ENCODE data around the gene HNF4A. TPM values are rescaled to one million over a fixed set of nuclear protein-coding genes. Genes with fewer than 3 reads are reported as not detected.
A peak's percentile ranks its signal among the peaks of the same experiment; 100 is the strongest.

The HNF4A gene
- polyA plus RNA-seq, 1 of the 3 experiments (the other 2 are of a cell fraction) = not detected

GRCh38 chr20:44310664-44311639, 44.5 kb upstream of the HNF4A start, which contains the start of gene FITM2 (continued):
- TF ChIP-seq ZBTB33 (IDR thresholded peaks at IDR 0.05; ENCODE audit: borderline replicate concordance, low read depth) (no peak), POLR2AphosphoS5 (IDR thresholded peaks at IDR 0.05; ENCODE audit: low read depth, low read length) (peak; percentile 49), ELF1 (IDR thresholded peaks at IDR 0.05) (no peak), RFX5 (IDR thresholded peaks at IDR 0.05; ENCODE audit: low read length) (0 out of 2 replicates have a peak, but pooled peaks have one; percentile 38), FOXJ3 (CRISPR knock-in tag; IDR thresholded peaks at IDR 0.05) (no peak), MAX (IDR thresholded peaks at IDR 0.05; ENCODE audit: low read depth) (peak; percentile 85), REST (IDR thresholded peaks at IDR 0.05; ENCODE audit: low read depth, low read length) (peak; percentile 63; the same call in 1 of the 2 replicates), RCOR1 (IDR thresholded peaks at IDR 0.05; ENCODE audit: low read length) (no peak)

- H3K27ac ChIP-seq (ENCODE audit: low read depth in 2 of 2, low read length in 1 of 2) = no peak overlapping the region
- H3K9ac ChIP-seq = no peak overlapping the region
- no peaks in the 10 kb centered on the region for H4K20me1 ChIP-seq (ENCODE audit: insufficient read depth)
- H3K4me2 ChIP-seq = no peak overlapping the region
- CTCF ChIA-PET = interaction anchor here (0.7 to 10.7 kb wide), 4 partner anchors 11 to 566 kb away, joined by 3 to 264 read pairs (median 4); partner anchors contain the start of genes GDAP1L1 and OSER1
- H3K27me3 ChIP-seq (ENCODE audit: insufficient read depth) = no peaks in the 10 kb centered on the region; the same call in 1 of the 2 replicates
- H3K9me3 ChIP-seq = no peaks in the 10 kb centered on the region
- H3K79me2 ChIP-seq (ENCODE audit: insufficient read depth) = peaks cover 6% of the 10 kb centered on the region; the same call in 1 of the 2 replicates
- POLR2A ChIA-PET = interaction anchor here (0.6 kb wide), 1 partner anchor 758 kb away, joined by 3 read pairs; no protein-coding TSS in a partner anchor
- TF ChIP-seq EP300 (IDR thresholded peaks at IDR 0.05; ENCODE audit: borderline replicate concordance in 1 of 2, low read depth in 1 of 2, low read length in 1 of 2) = no peak
- TF ChIP-seq ELF1 (IDR thresholded peaks at IDR 0.05) = no peak
- TF ChIP-seq FOXM1 (IDR thresholded peaks at IDR 0.05; ENCODE audit: low read depth) = no peak
- TF ChIP-seq MXI1 (IDR thresholded peaks at IDR 0.05; ENCODE audit: low read depth, low read length) = no peak
- no peak for TF ChIP-seq NRF1 (IDR thresholded peaks at IDR 0.05; ENCODE audit: low read depth, low read length)
- H3K4me3 ChIP-seq (ENCODE audit: low read depth in 2 of 2, low read length in 1 of 2) = no peak overlapping the region
- H3F3A ChIP-seq (replicated peaks; ENCODE audit: insufficient read depth) = no peaks in the 10 kb centered on the region
- H2AFZ ChIP-seq (ENCODE audit: low read depth) = no peak overlapping the region
- H3K9me2 ChIP-seq = no peaks in the 10 kb centered on the region
- no peak for DNase-seq
- H3K4me1 ChIP-seq (ENCODE audit: control insufficient read depth in 1 of 2, insufficient read depth in 2 of 2, low read depth in 1 of 2, low read length in 1 of 2) = peaks cover 2 to 7% of the 10 kb centered on the region in 2 experiments; a peak in 1 of 4 replicates
- no peaks in the 10 kb centered on the region for H3K36me3 ChIP-seq (replicated peaks in 1 of 2; ENCODE audit: control insufficient read depth in 1 of 2, insufficient read depth in 2 of 2, low read length in 1 of 2)
Observed at GRCh38 chr20:44314870-44315269, 40.6 kb upstream of the HNF4A start.
